H1 (cell line): ENCODE results near the gene TBX4. TPM values are rescaled to one million over a fixed set of nuclear protein-coding genes. Genes with fewer than 3 reads are reported as not detected.
A peak's percentile ranks its signal among the peaks of the same experiment; 100 is the strongest.

Source experiments
- BACH1 ChIP-seq: IDR thresholded peaks from 2 replicates; pipeline ENCODE4 v1.6.1; 2012; ENCODE audit warnings: low read length, improper control_type of control experiment
- CREB1 ChIP-seq: IDR thresholded peaks from 2 replicates; pipeline ENCODE4 v1.6.1; 2012; ENCODE audit warnings: inconsistent platforms
- CTBP2 ChIP-seq: IDR thresholded peaks from 2 replicates; pipeline ENCODE4 v1.7.0; 2011; ENCODE audit warnings: borderline replicate concordance, mild to moderate bottlenecking, moderate library complexity, mixed read lengths, low read length; ENCODE audit not compliant: insufficient read depth, insufficient read length
- GABPA ChIP-seq: IDR thresholded peaks from 2 replicates; pipeline ENCODE4 v1.6.1; 2011; ENCODE audit warnings: mild to moderate bottlenecking, low read length, moderate library complexity, borderline replicate concordance; ENCODE audit not compliant: insufficient read depth
- GTF2F1 ChIP-seq: IDR thresholded peaks from 2 replicates; pipeline ENCODE4 v1.6.1; 2012; ENCODE audit warnings: low read depth, low read length, improper control_type of control experiment, borderline replicate concordance
- HDAC2 ChIP-seq, 2 experiments: fragments of 300-600 bp in 1 of 2; sonication (generic) in 1 of 2; IDR thresholded peaks; 2 replicates each; pipeline ENCODE4 v1.6.1; 2011 to 2012; ENCODE audit warnings: low read depth in 2 of 2, low read length in 2 of 2, mild to moderate bottlenecking in 2 of 2, moderate library complexity in 2 of 2, borderline replicate concordance in 1 of 2, inconsistent platforms in 1 of 2
- JUND ChIP-seq: IDR thresholded peaks from 2 replicates; pipeline ENCODE4 v1.6.1; 2011; ENCODE audit warnings: mild to moderate bottlenecking, improper control_type of control experiment, low read length
- KDM1A ChIP-seq: fragments of 200-600, 300-600 bp; sonication (generic); IDR thresholded peaks from 2 replicates; pipeline ENCODE4 v1.7.1; 2016; ENCODE audit warnings: mild to moderate bottlenecking, low read length, borderline replicate concordance
- KDM4A ChIP-seq: IDR thresholded peaks from one replicate; pipeline ENCODE4 v1.7.1; 2012; ENCODE audit warnings: low read depth, mild to moderate bottlenecking, moderate library complexity, low read length, inconsistent platforms; ENCODE audit not compliant: severe bottlenecking
- NRF1 ChIP-seq: IDR thresholded peaks from 2 replicates; pipeline ENCODE4 v1.6.1; 2011; ENCODE audit warnings: mild to moderate bottlenecking, low read depth, low read length, improper control_type of control experiment
- PHF8 ChIP-seq: fragments of 200-600 bp; sonication (generic); conservative IDR thresholded peaks from 2 replicates; pipeline ENCODE4 v1.7.1; 2012; ENCODE audit warnings: low read depth, mild to moderate bottlenecking, inconsistent platforms, low read length, moderate library complexity
- RAD21 ChIP-seq, 2 experiments: IDR thresholded peaks in 1 of 2; conservative IDR thresholded peaks in 1 of 2; 2 replicates each; pipeline ENCODE4 v1.6.1; 2011; ENCODE audit warnings: low read depth in 2 of 2, low read length in 2 of 2, improper control_type of control experiment in 1 of 2, inconsistent platforms in 1 of 2, mild to moderate bottlenecking in 1 of 2, moderate library complexity in 1 of 2
- RNF2 ChIP-seq: fragments of 200-900, 300-1000 bp; sonication (generic); IDR thresholded peaks from 2 replicates; pipeline ENCODE4 v1.7.1; 2016; ENCODE audit warnings: borderline replicate concordance, low read depth, mild to moderate bottlenecking, antibody characterized with exemption, low read length; ENCODE audit not compliant: poor library complexity, severe bottlenecking; ENCODE audit errors: missing control alignments
- SP2 ChIP-seq: IDR thresholded peaks from 2 replicates; pipeline ENCODE4 v1.6.1; 2012; ENCODE audit warnings: mild to moderate bottlenecking, low read length, inconsistent platforms
- SUZ12 ChIP-seq: fragments of 200-600 bp; sonication (generic); IDR thresholded peaks from 2 replicates; pipeline ENCODE4 v1.6.1; 2012; ENCODE audit warnings: mild to moderate bottlenecking, inconsistent platforms, low read length, moderate library complexity, mixed read lengths
- TBP ChIP-seq: IDR thresholded peaks from 2 replicates; pipeline ENCODE4 v1.6.1; 2011; ENCODE audit warnings: low read depth, low read length, improper control_type of control experiment
- TEAD4 ChIP-seq: IDR thresholded peaks from 2 replicates; pipeline ENCODE4 v1.6.1; 2012; ENCODE audit warnings: low read depth, low read length, inconsistent platforms, mixed read lengths
- polyA plus RNA-seq, 7 experiments: library from polyadenylated mRNA; depleted of rRNA in 3 of 7; stranded (reverse) in 5 of 7; unstranded in 2 of 7; fragments of >200 nt in 5 of 7; fragments of 200-250 nt in 2 of 7; gene quantifications; 1 replicate in 5 of 7; 2 replicates in 1 of 7; 4 replicates in 1 of 7; pipeline versions ENCODE4 v1.2.1 to v1.2.3, GENCODE V29; 2011 to 2013; ENCODE audit warnings: missing spikeins in 2 of 7, mixed read lengths in 2 of 7
- total RNA-seq: library from RNA; stranded (reverse); fragmentation: NEBNext Ultra II Directional; extraction: Animal tissue kit (Norgen Biotek cat#: 25700); gene quantifications from 2 replicates; pipeline ENCODE4 v1.2.1, GENCODE V29; 2021

The TBX4 gene
- total and polyA plus RNA-seq, 2 of the 8 experiments (the other 6 are each of a cell fraction or from before 2014, with no cell fraction given) = 0.02 TPM; not detected in 1

DNA sequence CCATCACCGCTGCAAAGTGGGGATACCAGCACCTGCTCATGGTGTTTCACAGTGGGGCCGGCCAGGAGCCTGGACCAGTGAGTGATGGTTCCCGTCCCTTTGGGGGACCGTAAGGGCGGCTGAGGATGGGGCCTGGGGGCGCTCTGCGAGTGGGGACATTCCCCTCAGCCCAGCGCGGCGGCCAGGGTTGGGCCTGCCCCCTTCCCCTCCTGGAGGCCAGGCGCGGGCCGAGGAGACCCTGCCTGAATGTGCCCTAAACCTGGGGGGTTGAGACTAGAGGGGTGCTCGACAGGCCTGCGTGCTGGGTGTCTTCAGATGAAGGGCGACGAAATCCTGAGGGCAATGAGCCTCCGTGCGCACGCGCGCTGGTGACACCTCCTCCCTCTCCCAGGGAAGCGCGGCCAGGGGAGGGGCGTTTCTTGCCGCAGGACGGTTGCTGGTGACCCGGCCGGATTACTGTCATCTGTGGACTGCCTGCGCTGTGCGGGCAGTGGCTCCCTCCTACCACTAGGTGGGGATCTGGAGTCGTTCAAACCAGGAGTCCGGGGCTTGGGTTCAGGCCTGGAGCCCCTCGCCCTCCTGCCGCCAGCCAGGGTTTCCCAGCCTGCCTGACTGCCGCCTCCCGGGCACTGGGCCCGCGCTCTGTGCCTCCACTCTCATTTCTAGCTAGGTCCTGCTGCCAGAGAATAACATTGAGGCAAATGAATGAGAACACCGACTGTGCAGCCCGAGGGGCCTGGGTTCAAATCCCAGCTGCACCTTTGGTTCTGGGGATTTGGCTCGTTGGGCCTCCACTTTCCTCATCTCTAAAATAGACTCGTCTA lies 35.5 kb upstream of the TBX4 start (continued):
- TF ChIP-seq KDM4A = peak; percentile 67
- peak; percentile 72 for TF ChIP-seq BACH1
- TF ChIP-seq GTF2F1 = no peak
- peak; percentile 52 for TF ChIP-seq SUZ12
- TF ChIP-seq RNF2 = peak; percentile 11
- no peak for TF ChIP-seq TEAD4
- peak; percentile 40; the same call in 1 of the 2 replicates for TF ChIP-seq TBP
- no peak for TF ChIP-seq SP2
- no peak for TF ChIP-seq GABPA
- TF ChIP-seq HDAC2 (IDR thresholded peaks at IDR 0.05; ENCODE audit: borderline replicate concordance in 1 of 2, low read depth in 2 of 2, low read length in 2 of 2) = 0 out of 4 replicates have a peak, but pooled peaks of 1 of the 2 experiments have one; percentile 28
- TF ChIP-seq JUND = peak; percentile 31; the same call in 1 of the 2 replicates
- TF ChIP-seq KDM1A = peak; percentile 70; the same call in 1 of the 2 replicates
- TF ChIP-seq RAD21 (IDR thresholded peaks at IDR 0.05 in 1 of 2, conservative IDR thresholded peaks at IDR 0.05 in 1 of 2; ENCODE audit: low read depth in 2 of 2, low read length in 2 of 2) = peak; percentile 90 to 91
- peak; percentile 59 for TF ChIP-seq CTBP2
- 0 out of 2 replicates have a peak, but pooled peaks have one; percentile 7 for TF ChIP-seq CREB1
- TF ChIP-seq PHF8 = no peak
- peak; percentile 59 for TF ChIP-seq NRF1
